ENCODE data around the gene TFCP2. TPM values are rescaled to one million over a fixed set of nuclear protein-coding genes. Genes with fewer than 3 reads are reported as not detected.

The TFCP2 gene
- total RNA-seq: 6.7 and 7.9 TPM in 2 replicates

GRCh38 chr12:51172515-51173431, at the start of gene TFCP2:
TFCP2 (minus strand) TSS chr12:51173135; CDS start chr12:51172422, 713 bp downstream.

GRCh38 chr12:51217968-51218606, 45.2 kb upstream of the TFCP2 start, which contains the start of gene POU6F1:
POU6F1 (minus strand) TSS chr12:51218062; CDS start chr12:51206836, 11,226 bp downstream.

GRCh38 chr12:51083126-51083833, 89.7 kb downstream of the TFCP2 start, which contains the start of gene CSRNP2:
CSRNP2 (minus strand) TSS chr12:51083596; CDS start chr12:51076561, 7,035 bp downstream.

GRCh38 chr12:51047655-51048540, 125.0 kb downstream of the TFCP2 start, which contains the start of gene LETMD1:
LETMD1 (plus strand) TSS chr12:51048327; CDS start chr12:51048357, 30 bp downstream.

Other genes starting within 250 kb of the TFCP2 start
- not detected in 2 replicates for gene HIGD1C, start 220.6 kb downstream of the TFCP2 start, total RNA-seq
- gene SLC11A2, start 146.8 kb downstream of the TFCP2 start, total RNA-seq: 39.9 and 54.2 TPM in 2 replicates
- 33.0 and 87.0 TPM in 2 replicates for gene LETMD1, start 124.8 kb downstream of the TFCP2 start, total RNA-seq
- gene CSRNP2, start 89.5 kb downstream of the TFCP2 start, total RNA-seq: 12.4 and 25.5 TPM in 2 replicates
- 0.64 and 0.96 TPM in 2 replicates for gene POU6F1, start 44.9 kb upstream of the TFCP2 start, total RNA-seq
- gene DAZAP2, start 65.7 kb upstream of the TFCP2 start, total RNA-seq: 75.7 and 88.0 TPM in 2 replicates
- gene SMAGP, start 97.3 kb upstream of the TFCP2 start, total RNA-seq: 11.7 and 16.9 TPM in 2 replicates
- gene BIN2, start 151.0 kb upstream of the TFCP2 start, total RNA-seq: not detected in 2 replicates
- not detected in 2 replicates for gene CELA1, start 173.5 kb upstream of the TFCP2 start, total RNA-seq
- gene GALNT6, start 218.3 kb upstream of the TFCP2 start, total RNA-seq: 23.7 and 61.9 TPM in 2 replicates